BJ (cell line): ENCODE measurements around the gene RUNX1. TPM values are rescaled to one million over a fixed set of nuclear protein-coding genes. Genes with fewer than 3 reads are reported as not detected.

Experiments used
- CTCF ChIA-PET: fragments of 350-600 bp; formaldehyde crosslinking; extraction: SDS; loops from one replicate; lab custom pipeline; 2021; ENCODE audit warnings: antibody characterized with exemption, inconsistent platforms; lab: Yijun Ruan, JAX
- POLR2A ChIA-PET: fragments of 300-600 bp; sonication (Branson Sonifier 250); formaldehyde crosslinking; extraction: SDS; loops from one replicate; lab custom pipeline; 2021; ENCODE audit warnings: antibody characterized with exemption; lab: Charles Lee
- DNase-seq: peaks from one replicate; pipeline ENCODE4 v3.0.0-alpha.2; 2011; ENCODE audit warnings: low read depth
- H3K27me3 ChIP-seq: 2 replicates; pipeline ENCODE4 v1.6.0; 2011; ENCODE audit warnings: low read length; ENCODE audit not compliant: control insufficient read depth, insufficient read depth
- H3K36me3 ChIP-seq: 2 replicates; pipeline ENCODE4 v1.5.1; 2011; ENCODE audit warnings: low read length; ENCODE audit not compliant: control insufficient read depth, insufficient read depth
- H3K4me3 ChIP-seq: 2 replicates; pipeline ENCODE4 v1.5.1; 2011; ENCODE audit warnings: low read depth, mild to moderate bottlenecking, control low read depth, low read length
- CTCF ChIP-seq: IDR thresholded peaks from 2 replicates; pipeline ENCODE4 v1.5.1; 2011; ENCODE audit warnings: low read depth, mild to moderate bottlenecking, control low read depth, inconsistent platforms, low read length, moderate library complexity; ENCODE audit not compliant: insufficient read depth
- polyA plus RNA-seq: library from polyadenylated mRNA; depleted of rRNA; stranded (reverse); fragments of >200 nt; gene quantifications from 2 replicates; pipeline ENCODE4 v1.2.3, GENCODE V29; 2011

Gene RUNX1
- polyA plus RNA-seq, 1 experiment: 36.1 TPM

DNA sequence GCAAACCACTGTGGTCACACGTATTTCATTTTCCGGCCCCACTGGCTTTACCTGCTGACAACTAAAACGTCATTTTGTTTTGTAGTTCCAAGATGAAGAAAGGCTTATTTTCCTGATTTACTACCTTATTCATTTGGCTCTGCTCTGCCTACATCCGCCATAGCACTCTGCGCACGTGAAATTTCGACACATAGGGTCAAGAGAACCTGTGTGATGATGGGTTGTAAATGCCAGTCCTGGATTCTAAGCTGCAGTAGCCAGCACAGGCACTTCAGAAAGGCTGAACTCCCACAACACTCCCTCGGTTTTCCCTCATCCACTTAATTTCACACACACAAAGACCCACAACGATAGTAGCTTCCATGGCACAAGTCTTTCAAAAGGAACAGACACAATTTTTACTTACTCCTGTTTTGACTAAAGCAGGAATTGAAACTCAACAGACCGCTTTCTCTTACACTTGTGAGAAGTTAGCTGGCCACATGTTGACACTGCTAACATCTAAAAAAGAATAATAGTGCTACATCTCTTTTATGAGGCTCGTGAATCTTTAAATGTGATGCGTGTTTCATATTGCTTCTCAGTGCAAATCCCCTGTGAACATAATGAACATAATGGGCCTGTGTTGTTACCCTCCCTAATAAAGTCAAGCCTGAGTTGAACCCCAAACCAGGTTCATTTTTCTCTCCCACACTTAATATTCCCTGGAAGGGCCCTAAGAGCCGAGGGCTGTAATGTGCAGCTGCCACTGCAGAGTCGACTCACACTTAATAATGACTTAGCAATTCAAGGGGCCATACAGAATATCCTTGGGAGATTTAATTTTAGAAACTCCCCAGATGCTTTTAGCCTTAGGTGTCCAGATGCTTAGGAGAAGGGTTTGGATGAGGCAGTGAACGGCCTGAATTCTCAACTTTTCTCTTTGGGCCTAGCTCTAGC, 1.5 kb upstream of the RUNX1 start:
- no peak for DNase-seq

DNA sequence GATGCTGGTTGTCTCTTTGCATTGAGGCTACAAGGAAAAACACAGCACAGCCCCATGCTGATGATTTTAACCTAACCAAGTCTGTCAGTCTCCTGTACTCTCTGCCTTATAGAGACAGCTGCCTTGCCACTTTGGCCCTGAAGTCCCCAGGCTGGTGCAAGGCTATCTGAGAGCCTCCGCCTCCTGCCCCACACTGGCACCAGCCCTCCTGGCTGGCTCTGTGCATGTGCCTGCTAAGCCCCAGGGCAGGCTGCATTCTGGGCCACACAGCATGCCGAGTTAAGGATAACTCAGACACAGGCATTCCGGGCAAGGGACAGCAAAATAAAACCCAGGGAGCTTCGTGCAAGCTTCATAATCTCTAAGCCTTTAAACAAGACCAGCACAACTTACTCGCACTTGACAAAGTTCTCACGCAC, 910 bp downstream of the RUNX1 start:
- TF ChIP-seq CTCF: no peak
- Histone ChIP-seq H3K4me3 (peak overlapping the region; percentile 40), H3K36me3 (no peaks in the 10 kb centered on the region), H3K27me3 (no peaks in the 10 kb centered on the region)
- POLR2A ChIA-PET: interaction anchor here (0.6 to 2.1 kb wide), 7 partner anchors 17 to 327 kb away, joined by 3 to 13 read pairs (median 3); no protein-coding TSS in a partner anchor
- CTCF ChIA-PET: interaction anchor here (0.7 to 2.5 kb wide), 11 partner anchors 9 to 1367 kb away, joined by 3 to 12 read pairs (median 3); no protein-coding TSS in a partner anchor
- DNase-seq: no peak

More for the DNA sequence above, 1.5 kb upstream of the RUNX1 start:
- Histone ChIP-seq H3K27me3 (no peaks in the 10 kb centered on the region), H3K4me3 (no peak overlapping the region), H3K36me3 (no peaks in the 10 kb centered on the region)
- no peak for TF ChIP-seq CTCF
- ChIA-PET CTCF (interaction anchor here (1.1 to 1.6 kb wide), 4 partner anchors 52 to 146 kb away, joined by 3 to 4 read pairs (median 4); no protein-coding TSS in a partner anchor), POLR2A (interaction anchor here (0.6 kb wide), 1 partner anchor 163 kb away, joined by 5 read pairs; no protein-coding TSS in a partner anchor)

DNA sequence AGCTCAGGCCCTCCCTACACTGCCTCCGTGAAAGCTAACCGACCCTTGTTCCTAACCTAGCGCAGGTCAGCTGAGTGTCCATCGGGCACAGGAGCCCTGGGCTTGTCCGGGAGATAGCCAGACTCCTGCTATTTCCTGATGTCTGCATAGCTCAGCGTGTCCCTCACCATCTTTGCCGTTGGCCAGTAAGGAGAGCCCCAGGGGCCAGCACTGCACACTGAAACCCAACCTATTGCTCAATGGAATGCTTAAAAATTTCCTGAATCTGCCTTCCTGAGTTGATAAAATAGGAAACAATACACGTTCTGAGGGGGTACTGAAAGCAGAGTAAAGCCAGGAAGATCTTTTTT, 2.2 kb downstream of the RUNX1 start:
- TF ChIP-seq CTCF: no peak
- CTCF ChIA-PET: interaction anchor here (0.7 to 2.5 kb wide), 9 partner anchors 8 to 603 kb away, joined by 3 to 12 read pairs (median 5); no protein-coding TSS in a partner anchor
- POLR2A ChIA-PET: interaction anchor here (0.6 to 2.1 kb wide), 6 partner anchors 21 to 213 kb away, joined by 3 to 13 read pairs (median 3); no protein-coding TSS in a partner anchor
- DNase-seq: no peak
- no peaks in the 10 kb centered on the region for H3K36me3 ChIP-seq
- peak overlapping the region; percentile 40 for H3K4me3 ChIP-seq
- no peaks in the 10 kb centered on the region for H3K27me3 ChIP-seq

GRCh38 chr21:35046263-35046624, 2.9 kb downstream of the RUNX1 start:
- ChIA-PET POLR2A (interaction anchor here (0.6 to 2.1 kb wide), 4 partner anchors 146 to 213 kb away, joined by 3 to 13 read pairs (median 3); no protein-coding TSS in a partner anchor), CTCF (interaction anchor here (1.2 to 2.5 kb wide), 3 partner anchors 21 to 156 kb away, joined by 4 to 12 read pairs (median 6); no protein-coding TSS in a partner anchor)
- Histone ChIP-seq H3K27me3 (no peaks in the 10 kb centered on the region), H3K36me3 (no peaks in the 10 kb centered on the region), H3K4me3 (no peak overlapping the region)
- TF ChIP-seq CTCF: no peak
- no peak for DNase-seq

- DNase-seq: no peak
- POLR2A ChIA-PET: no interaction called here
- Histone ChIP-seq H3K27me3 (no peaks in the 10 kb centered on the region), H3K36me3 (no peaks in the 10 kb centered on the region), H3K4me3 (no peak overlapping the region)
- CTCF ChIA-PET: interaction anchor here (1.2 to 2.5 kb wide), 2 partner anchors 56 to 156 kb away, joined by 4 to 12 read pairs; no protein-coding TSS in a partner anchor
- TF ChIP-seq CTCF: no peak
Measured at GRCh38 chr21:35045542-35046262, 3.4 kb downstream of the RUNX1 start.
